HepG2 (cell line): Measurements from ENCODE around the gene ZMYND8. TPM values are rescaled to one million over a fixed set of nuclear protein-coding genes. Genes with fewer than 3 reads are reported as not detected.

Experiments
- ATF5 ChIP-seq: sonication (generic); formaldehyde crosslinking; IDR thresholded peaks from 2 replicates; pipeline ENCODE4 v1.4.0; 2020; ENCODE audit warnings: mild to moderate bottlenecking, low read depth, missing genetic modification reagents
- ERF ChIP-seq: IDR thresholded peaks from 2 replicates; pipeline ENCODE4 v1.6.1; 2018; ENCODE audit warnings: missing biosample characterization, missing genetic modification reagents
- KMT2A ChIP-seq: sonication (generic); formaldehyde crosslinking; IDR thresholded peaks from 2 replicates; pipeline ENCODE4 v1.4.0; 2020; ENCODE audit warnings: missing genetic modification reagents
- MYC ChIP-seq: sonication (generic); formaldehyde crosslinking; IDR thresholded peaks from 2 replicates; pipeline ENCODE4 v1.9.0; 2021; ENCODE audit warnings: missing genetic modification reagents, borderline replicate concordance
- NR2C2 ChIP-seq: sonication (generic); formaldehyde crosslinking; IDR thresholded peaks from 2 replicates; pipeline ENCODE4 v1.4.0; 2020; ENCODE audit warnings: missing genetic modification reagents, mild to moderate bottlenecking, moderate library complexity, borderline replicate concordance
- NR2F1 ChIP-seq, 2 experiments: fragments of 450-650 bp in 1 of 2; formaldehyde crosslinking in 1 of 2; IDR thresholded peaks; 2 replicates each; pipeline versions ENCODE4 v1.5.0 to v1.6.1; 2016 to 2020; ENCODE audit warnings: mild to moderate bottlenecking in 1 of 2, missing compliant biosample characterization in 1 of 2, missing genetic modification reagents in 1 of 2, moderate library complexity in 1 of 2
- SRSF9 ChIP-seq: fragments of 200-400 bp; formaldehyde crosslinking; IDR thresholded peaks from 2 replicates; pipeline ENCODE4 v1.6.1; 2018; ENCODE audit warnings: borderline replicate concordance, mild to moderate bottlenecking, low read depth, low read length; ENCODE audit not compliant: insufficient read depth, poor library complexity, severe bottlenecking
- ZBTB14 ChIP-seq: sonication (generic); formaldehyde crosslinking; IDR thresholded peaks from 2 replicates; pipeline ENCODE4 v1.4.0; 2020; ENCODE audit warnings: missing genetic modification reagents
- ZMYM4 ChIP-seq: sonication (generic); formaldehyde crosslinking; IDR thresholded peaks from 2 replicates; pipeline ENCODE4 v1.8.1; 2023; ENCODE audit warnings: mild to moderate bottlenecking, missing genetic modification reagents
- ZNF143 ChIP-seq: sonication (generic); formaldehyde crosslinking; IDR thresholded peaks from 2 replicates; pipeline ENCODE4 v1.4.0; 2020; ENCODE audit warnings: missing genetic modification reagents
- ZNF280B ChIP-seq: sonication (generic); formaldehyde crosslinking; IDR thresholded peaks from 2 replicates; pipeline ENCODE4 v1.5.0; 2020; ENCODE audit warnings: missing genetic modification reagents, mild to moderate bottlenecking, borderline replicate concordance
- ZNF367 ChIP-seq: sonication (generic); formaldehyde crosslinking; IDR thresholded peaks from 2 replicates; pipeline ENCODE4 v1.4.0; 2020; ENCODE audit warnings: missing genetic modification reagents, borderline replicate concordance
- ZNF407 ChIP-seq: sonication (generic); formaldehyde crosslinking; IDR thresholded peaks from one replicate; pipeline ENCODE4 v1.5.1; 2020; ENCODE audit warnings: mild to moderate bottlenecking, missing genetic modification reagents; ENCODE audit errors: not compliant biosample characterization
- ZNF589 ChIP-seq: sonication (generic); formaldehyde crosslinking; conservative IDR thresholded peaks from 2 replicates; pipeline ENCODE4 v1.8.0; 2022; ENCODE audit warnings: mild to moderate bottlenecking, moderate library complexity, missing genetic modification reagents
- polyA plus RNA-seq, 8 experiments: library from polyadenylated mRNA; depleted of rRNA in 3 of 8; stranded (reverse) in 7 of 8; unstranded in 1 of 8; fragments of >200 nt; fragmentation: Illumina TruSeq in 4 of 8; extraction: Trizol in 4 of 8; gene quantifications; 2 replicates each; pipeline versions ENCODE4 v1.2.1 to v1.2.3, GENCODE V29; 2011 to 2016; ENCODE audit warnings: low read depth in 4 of 8, missing spikeins in 1 of 8, mixed read lengths in 1 of 8; ENCODE audit not compliant: insufficient read depth in 1 of 8
- total RNA-seq, 5 experiments: library from RNA; depleted of rRNA; stranded (reverse); fragments of >200 nt; fragmentation: Illumina TruSeq; extraction: Trizol; gene quantifications; 2 replicates each; pipeline ENCODE4 v1.2.3, GENCODE V29; 2016; ENCODE audit warnings: low read depth in 1 of 5

Gene ZMYND8
- total and polyA plus RNA-seq, 2 of the 13 experiments (the other 11 are each of a cell fraction or from before 2014, with no cell fraction given): 53.9 to 84.7 TPM

GRCh38 chr20:47196091-47197081 is 160.1 kb downstream of the ZMYND8 start (continued):
- TF ChIP-seq ZNF143 (peak; percentile 55), ZNF367 (no peak), ZNF280B (CRISPR knock-in tag) (peak; percentile 55; the same call in 1 of the 2 replicates), ZNF589 (CRISPR knock-in tag) (no peak), ERF (peak; percentile 84; the same call in 1 of the 2 replicates), ZMYM4 (CRISPR knock-in tag) (peak; percentile 58), ZBTB14 (CRISPR knock-in tag) (no peak), NR2C2 (CRISPR knock-in tag) (no peak), NR2F1 (CRISPR knock-in tag; IDR thresholded peaks at IDR 0.05) (peak; percentile 7 to 74; a peak in 2 of 4 replicates), ATF5 (CRISPR knock-in tag) (no peak), SRSF9 (no peak), MYC (CRISPR knock-in tag) (0 out of 2 replicates have a peak, but pooled peaks have one; percentile 33), ZNF407 (CRISPR knock-in tag) (peak; percentile 83), KMT2A (CRISPR knock-in tag) (peak; percentile 59; the same call in 1 of the 2 replicates)
